ENCODE measurements around the gene TEX9. TPM values are rescaled to one million over a fixed set of nuclear protein-coding genes. Genes with fewer than 3 reads are reported as not detected.

The TEX9 gene
- total RNA-seq, 1 donor from 2014 or later, result 10.3 TPM

DNA sequence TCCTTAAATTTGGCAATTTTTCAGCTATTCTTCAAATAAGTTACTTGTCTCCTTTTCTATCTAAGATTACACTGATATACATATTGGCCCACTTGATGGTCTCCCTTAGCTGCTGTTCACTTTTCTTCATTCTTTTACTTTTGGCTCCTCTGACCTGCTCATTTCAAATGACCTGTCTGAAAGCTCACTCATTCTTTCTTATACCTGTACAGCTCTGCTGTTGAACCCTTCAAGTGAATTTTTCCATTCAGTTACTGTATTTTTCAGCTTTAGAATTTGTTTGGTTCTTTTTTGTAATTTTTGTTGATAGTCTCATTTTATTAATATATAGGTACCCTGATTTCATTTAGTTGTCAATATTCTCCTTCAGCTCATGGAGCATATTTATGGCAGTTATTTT is 60.0 kb downstream of the TEX9 start:
- no peaks in the 10 kb centered on the region for H3K27me3 Mint-ChIP-seq (ENCODE audit: low read depth, unreplicated experiment)
- no peak overlapping the region for H3K4me3 ChIP-seq (ENCODE audit: insufficient read depth, low read depth, low read length)
- H3K36me3 Mint-ChIP-seq (ENCODE audit: low read depth, unreplicated experiment), result peaks cover 9% of the 10 kb centered on the region
- H3K9me3 Mint-ChIP-seq (ENCODE audit: unreplicated experiment), result no peaks in the 10 kb centered on the region
- FAIRE-seq, result no peak
- no peaks in the 10 kb centered on the region for H3K4me1 Mint-ChIP-seq (ENCODE audit: low read depth, unreplicated experiment)
- no peaks in the 10 kb centered on the region for H3K79me2 ChIP-seq (ENCODE audit: insufficient read depth, low read length)
- H3K27ac Mint-ChIP-seq (ENCODE audit: unreplicated experiment), result no peak overlapping the region
- no peak overlapping the region for H3K4me2 ChIP-seq (ENCODE audit: low read length)
- TF ChIP-seq, protein P1, sequence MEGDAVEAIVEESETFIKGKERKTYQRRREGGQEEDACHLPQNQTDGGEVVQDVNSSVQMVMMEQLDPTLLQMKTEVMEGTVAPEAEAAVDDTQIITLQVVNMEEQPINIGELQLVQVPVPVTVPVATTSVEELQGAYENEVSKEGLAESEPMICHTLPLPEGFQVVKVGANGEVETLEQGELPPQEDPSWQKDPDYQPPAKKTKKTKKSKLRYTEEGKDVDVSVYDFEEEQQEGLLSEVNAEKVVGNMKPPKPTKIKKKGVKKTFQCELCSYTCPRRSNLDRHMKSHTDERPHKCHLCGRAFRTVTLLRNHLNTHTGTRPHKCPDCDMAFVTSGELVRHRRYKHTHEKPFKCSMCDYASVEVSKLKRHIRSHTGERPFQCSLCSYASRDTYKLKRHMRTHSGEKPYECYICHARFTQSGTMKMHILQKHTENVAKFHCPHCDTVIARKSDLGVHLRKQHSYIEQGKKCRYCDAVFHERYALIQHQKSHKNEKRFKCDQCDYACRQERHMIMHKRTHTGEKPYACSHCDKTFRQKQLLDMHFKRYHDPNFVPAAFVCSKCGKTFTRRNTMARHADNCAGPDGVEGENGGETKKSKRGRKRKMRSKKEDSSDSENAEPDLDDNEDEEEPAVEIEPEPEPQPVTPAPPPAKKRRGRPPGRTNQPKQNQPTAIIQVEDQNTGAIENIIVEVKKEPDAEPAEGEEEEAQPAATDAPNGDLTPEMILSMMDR (IDR thresholded peaks at IDR 0.05; ENCODE audit: insufficient read depth, low read depth, low read length), result no peak
- no peak for TF ChIP-seq EZH2 (IDR thresholded peaks at IDR 0.05; ENCODE audit: insufficient read depth, low read length)
- DNase-seq (ENCODE audit: low read depth), result no peak
- no peaks in the 10 kb centered on the region for H3K27me3 ChIP-seq (ENCODE audit: insufficient read depth, low read length)
- no peak overlapping the region for H3K27ac ChIP-seq (ENCODE audit: low read depth, low read length)
- no peaks in the 10 kb centered on the region for H3K9me3 ChIP-seq (ENCODE audit: insufficient read depth, low read depth, low read length)
- no peaks in the 10 kb centered on the region for H4K20me1 ChIP-seq (ENCODE audit: insufficient read depth, low read length)
- H3K9ac ChIP-seq (ENCODE audit: low read length), result no peak overlapping the region
- no peaks in the 10 kb centered on the region for H3K36me3 ChIP-seq (ENCODE audit: insufficient read depth, low read length)
- H3K4me3 Mint-ChIP-seq (ENCODE audit: unreplicated experiment), result no peak overlapping the region
- H2AFZ ChIP-seq (ENCODE audit: low read depth, low read length), result no peak overlapping the region
- no peaks in the 10 kb centered on the region for H3K4me1 ChIP-seq (ENCODE audit: insufficient read depth, low read length)

DNA sequence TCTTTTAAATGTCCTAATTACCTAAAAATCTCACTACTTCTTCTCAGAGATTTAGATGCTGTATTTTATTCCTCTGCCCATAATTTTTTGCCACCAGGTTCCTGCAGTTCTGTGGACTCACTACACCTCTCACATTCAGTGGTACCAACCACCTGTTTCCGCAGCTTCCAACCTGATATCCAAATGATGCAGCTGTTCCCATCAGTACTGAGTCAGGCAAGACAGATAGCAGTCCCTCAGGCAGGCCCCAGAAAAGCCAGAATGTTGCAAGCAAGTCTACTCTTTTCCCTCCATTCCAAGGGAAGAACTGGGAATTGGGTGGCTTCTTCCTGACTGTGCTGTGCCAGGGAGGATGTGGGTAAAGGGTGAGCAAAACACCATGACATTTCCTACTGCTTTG is 60.8 kb downstream of the TEX9 start:
- no peak for TF ChIP-seq EZH2 (IDR thresholded peaks at IDR 0.05; ENCODE audit: insufficient read depth, low read length)
- Histone ChIP-seq H3K27ac (ENCODE audit: low read depth, low read length) (no peak overlapping the region), H3K36me3 (ENCODE audit: insufficient read depth, low read length) (no peaks in the 10 kb centered on the region), H3K27me3 (ENCODE audit: insufficient read depth, low read length) (no peaks in the 10 kb centered on the region), H3K4me2 (ENCODE audit: low read length) (no peak overlapping the region), H3K4me3 (ENCODE audit: insufficient read depth, low read depth, low read length) (no peak overlapping the region), H3K79me2 (ENCODE audit: insufficient read depth, low read length) (no peaks in the 10 kb centered on the region), H2AFZ (ENCODE audit: low read depth, low read length) (peak overlapping the region; percentile 11), H3K9ac (ENCODE audit: low read length) (no peak overlapping the region), H3K4me1 (ENCODE audit: insufficient read depth, low read length) (no peaks in the 10 kb centered on the region), H4K20me1 (ENCODE audit: insufficient read depth, low read length) (no peaks in the 10 kb centered on the region), H3K9me3 (ENCODE audit: insufficient read depth, low read depth, low read length) (no peaks in the 10 kb centered on the region)
- DNase-seq (ENCODE audit: low read depth) (no peak), FAIRE-seq (no peak)
- H3K4me1 Mint-ChIP-seq (ENCODE audit: low read depth, unreplicated experiment), result no peaks in the 10 kb centered on the region
- H3K4me3 Mint-ChIP-seq (ENCODE audit: unreplicated experiment), result no peak overlapping the region
- no peak overlapping the region for H3K27ac Mint-ChIP-seq (ENCODE audit: unreplicated experiment)
- peaks cover 4% of the 10 kb centered on the region for H3K36me3 Mint-ChIP-seq (ENCODE audit: low read depth, unreplicated experiment)
- H3K27me3 Mint-ChIP-seq (ENCODE audit: low read depth, unreplicated experiment), result no peaks in the 10 kb centered on the region
- H3K9me3 Mint-ChIP-seq (ENCODE audit: unreplicated experiment), result no peaks in the 10 kb centered on the region

DNA sequence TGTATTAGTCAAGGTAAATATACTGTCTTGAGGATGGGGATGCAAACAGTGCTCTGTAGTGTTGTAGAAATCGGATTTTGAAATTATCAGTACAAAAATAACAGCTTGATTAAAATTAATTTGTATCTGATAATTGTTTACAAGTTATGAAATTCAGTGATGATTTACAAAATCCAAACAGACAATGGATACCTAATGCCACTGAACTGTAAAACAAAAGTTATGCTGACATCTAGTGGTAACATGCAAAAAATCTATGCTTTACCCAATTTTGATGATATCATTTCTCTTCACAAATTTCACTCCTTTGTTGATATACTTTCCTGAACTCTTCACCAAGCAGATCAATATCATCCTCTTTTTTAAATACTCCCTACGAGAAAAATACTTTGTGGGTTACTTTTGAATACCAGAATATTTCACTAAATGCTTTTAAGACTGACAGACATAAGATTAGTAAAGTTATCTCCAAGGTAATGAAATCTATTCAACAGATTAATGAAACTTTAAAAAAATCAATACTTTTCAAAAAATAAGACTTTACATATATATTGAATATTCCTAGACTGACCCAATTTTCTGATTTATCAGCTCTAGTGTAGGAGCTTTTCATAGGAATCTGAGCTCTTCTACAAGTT is 63.7 kb downstream of the TEX9 start:
- FAIRE-seq, result peak; percentile 95
- Mint-ChIP-seq H3K36me3 (ENCODE audit: low read depth, unreplicated experiment) (peaks cover 4% of the 10 kb centered on the region), H3K4me1 (ENCODE audit: low read depth, unreplicated experiment) (no peaks in the 10 kb centered on the region), H3K9me3 (ENCODE audit: unreplicated experiment) (no peaks in the 10 kb centered on the region), H3K4me3 (ENCODE audit: unreplicated experiment) (no peak overlapping the region), H3K27ac (ENCODE audit: unreplicated experiment) (no peak overlapping the region), H3K27me3 (ENCODE audit: low read depth, unreplicated experiment) (no peaks in the 10 kb centered on the region)
- no peak for TF ChIP-seq EZH2 (IDR thresholded peaks at IDR 0.05; ENCODE audit: insufficient read depth, low read length)
- TF ChIP-seq, protein P1 (IDR thresholded peaks at IDR 0.05; ENCODE audit: insufficient read depth, low read depth, low read length), result peak; percentile 44
- Histone ChIP-seq H3K27ac (ENCODE audit: low read depth, low read length) (no peak overlapping the region), H4K20me1 (ENCODE audit: insufficient read depth, low read length) (no peaks in the 10 kb centered on the region), H3K79me2 (ENCODE audit: insufficient read depth, low read length) (no peaks in the 10 kb centered on the region), H3K4me2 (ENCODE audit: low read length) (no peak overlapping the region), H3K27me3 (ENCODE audit: insufficient read depth, low read length) (no peaks in the 10 kb centered on the region), H3K9ac (ENCODE audit: low read length) (no peak overlapping the region), H2AFZ (ENCODE audit: low read depth, low read length) (no peak overlapping the region), H3K9me3 (ENCODE audit: insufficient read depth, low read depth, low read length) (no peaks in the 10 kb centered on the region), H3K36me3 (ENCODE audit: insufficient read depth, low read length) (no peaks in the 10 kb centered on the region), H3K4me3 (ENCODE audit: insufficient read depth, low read depth, low read length) (no peak overlapping the region), H3K4me1 (ENCODE audit: insufficient read depth, low read length) (no peaks in the 10 kb centered on the region)
- DNase-seq (ENCODE audit: low read depth), result peak; percentile 15

Data from astrocyte (in vitro differentiated cells and primary cell).